Measurements from ENCODE around the gene ITGB1.
A peak's percentile ranks its signal among the peaks of the same experiment; 100 is the strongest.

Gene ITGB1

GRCh38 chr10:32955790-32956189 lies 2.2 kb downstream of the ITGB1 start:
- Histone ChIP-seq H3K4me1 (ENCODE audit: control insufficient read depth, low read depth, low read length) (peaks cover 19% of the 10 kb centered on the region), H3K23ac (ENCODE audit: low read length) (no peak overlapping the region), H3K79me2 (ENCODE audit: control insufficient read depth, insufficient read depth, low read length) (peaks cover 65% of the 10 kb centered on the region), H3K27ac (ENCODE audit: low read depth, low read length) (no peak overlapping the region), H2BK5ac (ENCODE audit: low read length) (no peak overlapping the region), H2AK5ac (ENCODE audit: low read length) (no peak overlapping the region), H3K4ac (ENCODE audit: low read depth, low read length) (no peak overlapping the region), H4K8ac (ENCODE audit: low read depth, low read length) (no peak overlapping the region), H3K4me3 (ENCODE audit: low read length) (no peak overlapping the region), H3K4me2 (ENCODE audit: low read length) (no peak overlapping the region), H3K56ac (ENCODE audit: low read length) (peak overlapping the region; percentile 74), H3K36me3 (ENCODE audit: control insufficient read depth, insufficient read depth, low read length) (no peaks in the 10 kb centered on the region), H3K18ac (ENCODE audit: low read length) (no peak overlapping the region), H3K27me3 (ENCODE audit: insufficient read depth, low read length, poor library complexity) (no peaks in the 10 kb centered on the region), H3K79me1 (ENCODE audit: low read length) (no peaks in the 10 kb centered on the region), H2BK120ac (ENCODE audit: low read depth, low read length) (no peak overlapping the region), H2BK15ac (replicated peaks; ENCODE audit: low read depth) (no peak overlapping the region), H4K5ac (ENCODE audit: low read length) (no peak overlapping the region), H3K9ac (ENCODE audit: low read length) (peak overlapping the region; percentile 89)
- WGBS (ENCODE audit: extremely low coverage, insufficient coverage, low lambda C conversion rate): no CpG with 5 or more reads among the region's 1 CpG
- DNase-seq: no peak

GRCh38 chr10:32955299-32955772 lies 2.7 kb downstream of the ITGB1 start:
- Histone ChIP-seq H3K27ac (ENCODE audit: low read depth, low read length) (no peak overlapping the region), H3K4me3 (ENCODE audit: low read length) (peak overlapping the region; percentile 8)
- no peak for DNase-seq

GRCh38 chr10:32954545-32955298 lies 3.3 kb downstream of the ITGB1 start:
- Histone ChIP-seq H3K56ac (ENCODE audit: low read length) (peak overlapping the region; percentile 74), H3K27me3 (ENCODE audit: insufficient read depth, low read length, poor library complexity) (no peaks in the 10 kb centered on the region), H3K23ac (ENCODE audit: low read length) (no peak overlapping the region), H3K79me2 (ENCODE audit: control insufficient read depth, insufficient read depth, low read length) (peaks cover 71% of the 10 kb centered on the region), H3K18ac (ENCODE audit: low read length) (no peak overlapping the region), H3K27ac (ENCODE audit: low read depth, low read length) (no peak overlapping the region), H3K4me2 (ENCODE audit: low read length) (peak overlapping the region; percentile 53), H3K9ac (ENCODE audit: low read length) (peak overlapping the region; percentile 65), H2BK120ac (ENCODE audit: low read depth, low read length) (no peak overlapping the region), H4K8ac (ENCODE audit: low read depth, low read length) (no peak overlapping the region), H3K4me1 (ENCODE audit: control insufficient read depth, low read depth, low read length) (peaks cover 18% of the 10 kb centered on the region), H2BK15ac (replicated peaks; ENCODE audit: low read depth) (no peak overlapping the region), H2AK5ac (ENCODE audit: low read length) (no peak overlapping the region), H2BK5ac (ENCODE audit: low read length) (no peak overlapping the region), H3K36me3 (ENCODE audit: control insufficient read depth, insufficient read depth, low read length) (no peaks in the 10 kb centered on the region), H3K4me3 (ENCODE audit: low read length) (no peak overlapping the region), H4K5ac (ENCODE audit: low read length) (no peak overlapping the region), H3K4ac (ENCODE audit: low read depth, low read length) (no peak overlapping the region), H3K79me1 (ENCODE audit: low read length) (no peaks in the 10 kb centered on the region)
- no CpG with 5 or more reads among the region's 8 CpGs for WGBS (ENCODE audit: extremely low coverage, insufficient coverage, low lambda C conversion rate)
- DNase-seq: no peak

More at GRCh38 chr10:32955299-32955772, 2.7 kb downstream of the ITGB1 start:
- no peaks in the 10 kb centered on the region for H3K36me3 ChIP-seq (ENCODE audit: control insufficient read depth, insufficient read depth, low read length)
- H2BK120ac ChIP-seq (ENCODE audit: low read depth, low read length): no peak overlapping the region
- H3K4ac ChIP-seq (ENCODE audit: low read depth, low read length): no peak overlapping the region
- no CpG with 5 or more reads among the region's 4 CpGs for WGBS (ENCODE audit: extremely low coverage, insufficient coverage, low lambda C conversion rate)
- no peak overlapping the region for H4K8ac ChIP-seq (ENCODE audit: low read depth, low read length)
- no peak overlapping the region for H2AK5ac ChIP-seq (ENCODE audit: low read length)
- H3K56ac ChIP-seq (ENCODE audit: low read length): peak overlapping the region; percentile 74
- peaks cover 19% of the 10 kb centered on the region for H3K4me1 ChIP-seq (ENCODE audit: control insufficient read depth, low read depth, low read length)
- no peak overlapping the region for H2BK15ac ChIP-seq (replicated peaks; ENCODE audit: low read depth)
- no peak overlapping the region for H2BK5ac ChIP-seq (ENCODE audit: low read length)
- no peak overlapping the region for H3K23ac ChIP-seq (ENCODE audit: low read length)
- peak overlapping the region; percentile 53 for H3K4me2 ChIP-seq (ENCODE audit: low read length)
- H3K79me1 ChIP-seq (ENCODE audit: low read length): no peaks in the 10 kb centered on the region
- H3K9ac ChIP-seq (ENCODE audit: low read length): peak overlapping the region; percentile 65
- peaks cover 69% of the 10 kb centered on the region for H3K79me2 ChIP-seq (ENCODE audit: control insufficient read depth, insufficient read depth, low read length)
- H3K27me3 ChIP-seq (ENCODE audit: insufficient read depth, low read length, poor library complexity): no peaks in the 10 kb centered on the region
- H4K5ac ChIP-seq (ENCODE audit: low read length): no peak overlapping the region
- no peak overlapping the region for H3K18ac ChIP-seq (ENCODE audit: low read length)

GRCh38 chr10:32954080-32954479 lies 4.0 kb downstream of the ITGB1 start:
- Histone ChIP-seq H3K4me2 (ENCODE audit: low read length) (no peak overlapping the region), H3K27ac (ENCODE audit: low read depth, low read length) (no peak overlapping the region), H4K5ac (ENCODE audit: low read length) (no peak overlapping the region), H3K9ac (ENCODE audit: low read length) (peak overlapping the region; percentile 18), H4K8ac (ENCODE audit: low read depth, low read length) (no peak overlapping the region), H3K79me2 (ENCODE audit: control insufficient read depth, insufficient read depth, low read length) (peaks cover 71% of the 10 kb centered on the region), H2BK5ac (ENCODE audit: low read length) (no peak overlapping the region), H3K79me1 (ENCODE audit: low read length) (no peaks in the 10 kb centered on the region), H2BK120ac (ENCODE audit: low read depth, low read length) (no peak overlapping the region), H3K4me3 (ENCODE audit: low read length) (no peak overlapping the region), H3K27me3 (ENCODE audit: insufficient read depth, low read length, poor library complexity) (no peaks in the 10 kb centered on the region), H3K4me1 (ENCODE audit: control insufficient read depth, low read depth, low read length) (peaks cover 16% of the 10 kb centered on the region), H3K23ac (ENCODE audit: low read length) (no peak overlapping the region), H3K56ac (ENCODE audit: low read length) (no peak overlapping the region), H3K18ac (ENCODE audit: low read length) (peak overlapping the region; percentile 56), H3K4ac (ENCODE audit: low read depth, low read length) (no peak overlapping the region), H2AK5ac (ENCODE audit: low read length) (no peak overlapping the region), H3K36me3 (ENCODE audit: control insufficient read depth, insufficient read depth, low read length) (no peaks in the 10 kb centered on the region), H2BK15ac (replicated peaks; ENCODE audit: low read depth) (no peak overlapping the region)
- no peak for DNase-seq

- H4K5ac ChIP-seq (ENCODE audit: low read length): no peak overlapping the region
- no peaks in the 10 kb centered on the region for H3K36me3 ChIP-seq (ENCODE audit: control insufficient read depth, insufficient read depth, low read length)
- no peaks in the 10 kb centered on the region for H3K79me1 ChIP-seq (ENCODE audit: low read length)
- peak overlapping the region; percentile 8 for H3K27ac ChIP-seq (ENCODE audit: low read depth, low read length)
- H3K56ac ChIP-seq (ENCODE audit: low read length): no peak overlapping the region
- no peak for DNase-seq
- H2BK120ac ChIP-seq (ENCODE audit: low read depth, low read length): no peak overlapping the region
- peaks cover 19% of the 10 kb centered on the region for H3K4me1 ChIP-seq (ENCODE audit: control insufficient read depth, low read depth, low read length)
- peak overlapping the region; percentile 64 for H3K18ac ChIP-seq (ENCODE audit: low read length)
- no peak overlapping the region for H2AK5ac ChIP-seq (ENCODE audit: low read length)
- no peak overlapping the region for H2BK5ac ChIP-seq (ENCODE audit: low read length)
- H2BK15ac ChIP-seq (replicated peaks; ENCODE audit: low read depth): no peak overlapping the region
- H3K4me2 ChIP-seq (ENCODE audit: low read length): no peak overlapping the region
- H3K23ac ChIP-seq (ENCODE audit: low read length): no peak overlapping the region
- H3K4me3 ChIP-seq (ENCODE audit: low read length): no peak overlapping the region
- H3K4ac ChIP-seq (ENCODE audit: low read depth, low read length): no peak overlapping the region
- no peaks in the 10 kb centered on the region for H3K27me3 ChIP-seq (ENCODE audit: insufficient read depth, low read length, poor library complexity)
- H3K79me2 ChIP-seq (ENCODE audit: control insufficient read depth, insufficient read depth, low read length): peaks cover 76% of the 10 kb centered on the region
- no peak overlapping the region for H4K8ac ChIP-seq (ENCODE audit: low read depth, low read length)
- H3K9ac ChIP-seq (ENCODE audit: low read length): peak overlapping the region; percentile 40
- no CpG with 5 or more reads among the region's 6 CpGs for WGBS (ENCODE audit: extremely low coverage, insufficient coverage, low lambda C conversion rate)
Measured at GRCh38 chr10:32953277-32953927, 4.6 kb downstream of the ITGB1 start.

Measured in mesendoderm (in vitro differentiated cells).